NCI-H446 (cell line): ENCODE measurements around the gene EFTUD2.
A peak's percentile ranks its signal among the peaks of the same experiment; 100 is the strongest.

Experiments
- DNase-seq, 2 experiments: peaks; one replicate each; lab custom pipeline; 2025; lab: John Stamatoyannopoulos, UW

Gene EFTUD2

GRCh38 chr17:44910231-44911106, 11.2 kb upstream of the EFTUD2 start:
- DNase-seq, result no peak

- DNase-seq, result no peak
Measured at GRCh38 chr17:44909681-44910144, 10.5 kb upstream of the EFTUD2 start.

GRCh38 chr17:44908761-44909326, 9.6 kb upstream of the EFTUD2 start:
- no peak for DNase-seq

- no peak for DNase-seq
Measured at GRCh38 chr17:44907729-44908470, 8.7 kb upstream of the EFTUD2 start.

- DNase-seq, result no peak
Measured at GRCh38 chr17:44906763-44907728, 7.8 kb upstream of the EFTUD2 start.

- DNase-seq, result no peak
Measured at GRCh38 chr17:44906010-44906646, 6.9 kb upstream of the EFTUD2 start.

- no peak for DNase-seq
Measured at GRCh38 chr17:44905006-44906000, 6.1 kb upstream of the EFTUD2 start.

GRCh38 chr17:44904001-44904984, 5.0 kb upstream of the EFTUD2 start:
- no peak for DNase-seq

GRCh38 chr17:44903012-44903685, 3.9 kb upstream of the EFTUD2 start:
- DNase-seq, result no peak

- DNase-seq, result no peak
Measured at GRCh38 chr17:44902135-44902760, 3.0 kb upstream of the EFTUD2 start.

GRCh38 chr17:44901411-44901921, 2.2 kb upstream of the EFTUD2 start:
- DNase-seq, result peak; percentile 70 to 85

GRCh38 chr17:44900894-44901293, 1.6 kb upstream of the EFTUD2 start:
- DNase-seq, result peak; percentile 91 to 97

GRCh38 chr17:44898768-44899073, 524 bp downstream of the EFTUD2 start:
- DNase-seq, result peak in 1 of 2 experiments; percentile 31

GRCh38 chr17:44894642-44895041, 4.6 kb downstream of the EFTUD2 start:
- no peak for DNase-seq

GRCh38 chr17:44892250-44892649, 7.0 kb downstream of the EFTUD2 start:
- no peak for DNase-seq

GRCh38 chr17:44889003-44889402, 10.2 kb downstream of the EFTUD2 start:
- no peak for DNase-seq
